Measurements from ENCODE around the gene RAD9B. TPM values are rescaled to one million over a fixed set of nuclear protein-coding genes. Genes with fewer than 3 reads are reported as not detected.

Gene RAD9B
- total and polyA plus RNA-seq, 2 experiments from 2014 or later, result 0.13 to 0.23 TPM

DNA sequence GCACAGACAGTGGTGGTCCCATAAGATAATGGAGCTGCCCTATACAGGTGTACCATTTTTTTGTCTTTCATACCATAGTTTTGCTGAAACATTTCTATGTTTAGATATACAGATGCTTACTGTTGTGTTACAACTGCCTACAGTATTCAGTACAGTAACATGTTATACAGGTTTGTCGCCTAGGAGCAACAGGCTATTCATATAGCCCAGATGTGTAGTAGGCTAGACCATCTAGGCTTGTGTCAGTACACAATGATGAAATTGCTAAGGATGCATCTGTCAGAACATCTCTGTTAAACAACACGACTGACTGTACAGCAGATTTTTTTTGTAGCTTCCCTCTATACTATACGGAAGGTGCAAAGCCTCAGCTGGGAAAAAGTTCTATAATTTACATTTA, 30.5 kb downstream of the RAD9B start:
- H3K9me3 ChIP-seq (ENCODE audit: low read depth), result no peaks in the 10 kb centered on the region
- H3K79me2 ChIP-seq, result peaks cover 10% of the 10 kb centered on the region
- peaks cover 16% of the 10 kb centered on the region for H3K4me1 ChIP-seq (ENCODE audit: insufficient read depth)
- H4K20me1 ChIP-seq (ENCODE audit: insufficient read depth, poor library complexity, severe bottlenecking), result no peaks in the 10 kb centered on the region
- H3K9me2 ChIP-seq (replicated peaks; ENCODE audit: insufficient read depth), result no peaks in the 10 kb centered on the region
- no peak overlapping the region for H3K4me3 ChIP-seq
- no peaks in the 10 kb centered on the region for H3K27me3 ChIP-seq
- TF ChIP-seq EZH2 (IDR thresholded peaks at IDR 0.05; ENCODE audit: borderline replicate concordance) (no peak), CTCF (IDR thresholded peaks at IDR 0.05; ENCODE audit: poor library complexity) (no peak), EZH2phosphoT487 (IDR thresholded peaks at IDR 0.05; ENCODE audit: low read depth, severe bottlenecking, unreplicated experiment) (no peak)
- no peak for DNase-seq (ENCODE audit: low spot score)
- no peak overlapping the region for H2AFZ ChIP-seq
- no peaks in the 10 kb centered on the region for H3K36me3 ChIP-seq (replicated peaks; ENCODE audit: insufficient read depth, low read depth)
- WGBS (ENCODE audit: low lambda C conversion rate, missing lambda C conversion rate), result 96% methylated on average over 3 of the region's 3 CpGs
- no peak overlapping the region for H3K4me2 ChIP-seq
- no peak overlapping the region for H3K27ac ChIP-seq

GRCh38 chr12:110533607-110534006, 31.5 kb downstream of the RAD9B start:
- Histone ChIP-seq H3K27ac (peak overlapping the region; percentile 26), H3K4me2 (peak overlapping the region; percentile 12)

DNA sequence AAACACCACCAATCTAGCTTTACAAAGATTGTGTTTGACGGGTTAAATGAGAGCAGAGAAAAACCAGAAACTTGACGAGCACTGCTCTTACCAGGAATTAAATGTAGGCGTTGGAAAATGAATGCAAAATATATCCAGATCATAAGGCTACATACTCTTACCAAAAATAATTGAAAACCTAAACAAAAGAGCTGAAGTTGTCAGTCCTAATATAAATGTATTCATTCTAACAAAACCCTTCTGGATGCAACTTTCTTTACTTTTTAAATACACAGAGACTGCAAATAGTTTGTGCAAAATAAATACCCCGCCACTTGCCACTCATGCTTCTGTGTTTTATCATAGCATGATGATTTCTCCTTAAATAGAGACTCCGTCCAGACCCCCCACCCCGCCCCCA, 32.7 kb downstream of the RAD9B start:
- Histone ChIP-seq H3K36me3 (replicated peaks; ENCODE audit: insufficient read depth, low read depth) (no peaks in the 10 kb centered on the region), H2AFZ (no peak overlapping the region), H3K4me2 (no peak overlapping the region), H3K9me3 (ENCODE audit: low read depth) (no peaks in the 10 kb centered on the region), H3K27ac (no peak overlapping the region), H4K20me1 (ENCODE audit: insufficient read depth, poor library complexity, severe bottlenecking) (no peaks in the 10 kb centered on the region), H3K4me1 (ENCODE audit: insufficient read depth) (peaks cover 16% of the 10 kb centered on the region), H3K4me3 (no peak overlapping the region), H3K27me3 (no peaks in the 10 kb centered on the region), H3K79me2 (peaks cover 10% of the 10 kb centered on the region), H3K9me2 (replicated peaks; ENCODE audit: insufficient read depth) (no peaks in the 10 kb centered on the region)
- no peak for TF ChIP-seq EZH2 (IDR thresholded peaks at IDR 0.05; ENCODE audit: borderline replicate concordance)
- TF ChIP-seq CTCF (IDR thresholded peaks at IDR 0.05; ENCODE audit: poor library complexity), result no peak
- no peak for TF ChIP-seq EZH2phosphoT487 (IDR thresholded peaks at IDR 0.05; ENCODE audit: low read depth, severe bottlenecking, unreplicated experiment)
- 89% methylated on average over 6 of the region's 6 CpGs for WGBS (ENCODE audit: low lambda C conversion rate, missing lambda C conversion rate)
- DNase-seq (ENCODE audit: low spot score), result no peak

More at GRCh38 chr12:110533607-110534006, 31.5 kb downstream of the RAD9B start:
- H2AFZ ChIP-seq, result no peak overlapping the region
- DNase-seq (ENCODE audit: low spot score), result peak; percentile 20
- no peaks in the 10 kb centered on the region for H3K27me3 ChIP-seq
- H3K79me2 ChIP-seq, result peaks cover 10% of the 10 kb centered on the region
- no peaks in the 10 kb centered on the region for H4K20me1 ChIP-seq (ENCODE audit: insufficient read depth, poor library complexity, severe bottlenecking)
- H3K4me1 ChIP-seq (ENCODE audit: insufficient read depth), result peaks cover 16% of the 10 kb centered on the region
- TF ChIP-seq CTCF (IDR thresholded peaks at IDR 0.05; ENCODE audit: poor library complexity) (no peak), EZH2phosphoT487 (IDR thresholded peaks at IDR 0.05; ENCODE audit: low read depth, severe bottlenecking, unreplicated experiment) (no peak), EZH2 (IDR thresholded peaks at IDR 0.05; ENCODE audit: borderline replicate concordance) (no peak)
- no peaks in the 10 kb centered on the region for H3K9me2 ChIP-seq (replicated peaks; ENCODE audit: insufficient read depth)
- H3K4me3 ChIP-seq, result no peak overlapping the region
- H3K9me3 ChIP-seq (ENCODE audit: low read depth), result no peaks in the 10 kb centered on the region
- H3K36me3 ChIP-seq (replicated peaks; ENCODE audit: insufficient read depth, low read depth), result no peaks in the 10 kb centered on the region
- 32% methylated on average over 6 of the region's 6 CpGs for WGBS (ENCODE audit: low lambda C conversion rate, missing lambda C conversion rate)
